SK-N-SH (cell line): ENCODE results near the gene SESN1. TPM values are rescaled to one million over a fixed set of nuclear protein-coding genes. Genes with fewer than 3 reads are reported as not detected.

ENCODE experiments used
- CTCF ChIA-PET: fragments of 300-600, 350-600 bp; formaldehyde crosslinking; extraction: SDS; loops from one replicate; lab custom pipeline; 2021; lab: Yijun Ruan, JAX
- POLR2A ChIA-PET: fragments of 350-600 bp; sonication (Branson Sonifier 250); formaldehyde crosslinking; extraction: SDS; loops from one replicate; lab custom pipeline; 2020; ENCODE audit warnings: antibody characterized with exemption, inconsistent platforms; lab: Yijun Ruan, JAX
- DNase-seq: peaks from one replicate; pipeline ENCODE4 v3.0.0; 2012
- H2AFZ ChIP-seq: fragments of 200-600 bp; sonication (generic); 2 replicates; pipeline ENCODE4 v1.8.1; 2016; ENCODE audit warnings: antibody characterized with exemption, mild to moderate bottlenecking, low read depth
- H3F3A ChIP-seq: fragments of 200-600 bp; sonication (generic); replicated peaks from 2 replicates; pipeline ENCODE3; 2016; ENCODE audit warnings: antibody characterized with exemption, mild to moderate bottlenecking; ENCODE audit not compliant: insufficient read depth
- H3K27ac ChIP-seq, 2 experiments: fragments of 200-500 bp in 1 of 2; fragments of 200-600 bp in 1 of 2; sonication (Bioruptor generic) in 1 of 2; sonication (generic), shearing (Covaris generic) in 1 of 2; 2 replicates each; pipeline versions ENCODE4 v1.5.1 to v1.6.1; 2014 to 2016; ENCODE audit warnings: low read depth in 2 of 2, inconsistent platforms in 1 of 2, low read length in 1 of 2, mild to moderate bottlenecking in 1 of 2, mixed read lengths in 1 of 2
- H3K27me3 ChIP-seq: fragments of 200-600 bp; sonication (generic), shearing (Covaris generic); 2 replicates; pipeline ENCODE4 v1.6.1; 2016; ENCODE audit warnings: mixed run types; ENCODE audit not compliant: insufficient read depth
- H3K36me3 ChIP-seq, 2 experiments: fragments of 200-500 bp in 1 of 2; fragments of 200-600 bp in 1 of 2; sonication (Bioruptor generic) in 1 of 2; sonication (generic) in 1 of 2; replicated peaks in 1 of 2; 2 replicates each; pipeline versions ENCODE3 to v1.5.1; 2014 to 2016; ENCODE audit warnings: low read length in 1 of 2, mild to moderate bottlenecking in 1 of 2; ENCODE audit not compliant: insufficient read depth in 2 of 2, control insufficient read depth in 1 of 2
- H3K4me1 ChIP-seq, 2 experiments: fragments of 200-500 bp in 1 of 2; fragments of 200-600 bp in 1 of 2; sonication (Bioruptor generic) in 1 of 2; sonication (generic), shearing (Covaris generic) in 1 of 2; 2 replicates each; pipeline versions ENCODE4 v1.5.1 to v1.6.1; 2014 to 2016; ENCODE audit warnings: low read depth in 1 of 2, low read length in 1 of 2, mixed run types in 1 of 2; ENCODE audit not compliant: insufficient read depth in 2 of 2, control insufficient read depth in 1 of 2
- H3K4me2 ChIP-seq: fragments of 200-600 bp; sonication (generic), shearing (Covaris generic); 2 replicates; pipeline ENCODE4 v1.6.1; 2017; ENCODE audit warnings: mixed run types
- H3K4me3 ChIP-seq, 2 experiments: fragments of 200-500 bp in 1 of 2; fragments of 200-600 bp in 1 of 2; sonication (Bioruptor generic) in 1 of 2; sonication (generic), shearing (Covaris generic) in 1 of 2; 2 replicates each; pipeline versions ENCODE4 v1.5.1 to v1.8.1; 2014 to 2016; ENCODE audit warnings: low read depth in 2 of 2, inconsistent platforms in 1 of 2, low read length in 1 of 2, mild to moderate bottlenecking in 1 of 2, mixed read lengths in 1 of 2, moderate library complexity in 1 of 2
- H3K79me2 ChIP-seq: fragments of 200-600 bp; sonication (generic); 2 replicates; pipeline ENCODE4 v1.8.1; 2017; ENCODE audit warnings: mild to moderate bottlenecking; ENCODE audit not compliant: insufficient read depth
- H3K9ac ChIP-seq: fragments of 200-600 bp; sonication (generic); 2 replicates; pipeline ENCODE4 v1.6.1; 2017; ENCODE audit warnings: mixed run types
- H3K9me2 ChIP-seq: fragments of 200-600 bp; sonication (generic); 2 replicates; pipeline ENCODE4 v1.6.1; 2017; ENCODE audit warnings: mixed run types
- H3K9me3 ChIP-seq: fragments of 200-600 bp; sonication (generic); 2 replicates; pipeline ENCODE4 v1.6.1; 2017; ENCODE audit warnings: mixed run types, mild to moderate bottlenecking, moderate library complexity
- H4K20me1 ChIP-seq: fragments of 200-600 bp; sonication (generic); 2 replicates; pipeline ENCODE4 v1.6.1; 2017; ENCODE audit warnings: mild to moderate bottlenecking, mixed run types; ENCODE audit not compliant: insufficient read depth
- RCOR1 ChIP-seq: fragments of 150-350 bp; IDR thresholded peaks from 2 replicates; pipeline ENCODE4 v1.6.1; 2017; ENCODE audit warnings: antibody characterized with exemption, low read length
- SMC3 ChIP-seq: IDR thresholded peaks from 2 replicates; pipeline ENCODE4 v1.6.1; 2012; ENCODE audit warnings: low read depth, low read length, improper control_type of control experiment
- WGBS: methylation state at CpG from one replicate; pipeline ENCODE4 v1.1.6; 2017; ENCODE audit warnings: low lambda C conversion rate; 5-methylcytosine and 5-hydroxymethylcytosine counted together
- polyA plus RNA-seq, 3 experiments: library from polyadenylated mRNA; depleted of rRNA; stranded (reverse); fragments of >200 nt; gene quantifications; 2 replicates each; pipeline ENCODE4 v1.2.3, GENCODE V29; 2012
- TF ChIP-seq, protein P1 (sequence below): fragments of 150-350 bp; IDR thresholded peaks from 2 replicates; pipeline ENCODE4 v1.6.1; 2017; ENCODE audit warnings: antibody characterized with exemption, low read length, low read depth, borderline replicate concordance
- TF ChIP-seq, protein P2 (sequence below): fragments of 150-350 bp; IDR thresholded peaks from 2 replicates; pipeline ENCODE4 v1.6.1; 2016; ENCODE audit warnings: mild to moderate bottlenecking, low read depth, low read length
- TF ChIP-seq, protein P3 (sequence below): IDR thresholded peaks from 2 replicates; pipeline ENCODE4 v1.6.1; 2012; ENCODE audit warnings: mild to moderate bottlenecking, low read depth, low read length, moderate library complexity
- TF ChIP-seq, protein P4 (sequence below): IDR thresholded peaks from 2 replicates; pipeline ENCODE4 v1.4.0; 2012; ENCODE audit warnings: low read depth

SESN1 gene
- polyA plus RNA-seq, 1 of the 3 experiments (the other 2 are of a cell fraction), result 13.1 TPM

DNA sequence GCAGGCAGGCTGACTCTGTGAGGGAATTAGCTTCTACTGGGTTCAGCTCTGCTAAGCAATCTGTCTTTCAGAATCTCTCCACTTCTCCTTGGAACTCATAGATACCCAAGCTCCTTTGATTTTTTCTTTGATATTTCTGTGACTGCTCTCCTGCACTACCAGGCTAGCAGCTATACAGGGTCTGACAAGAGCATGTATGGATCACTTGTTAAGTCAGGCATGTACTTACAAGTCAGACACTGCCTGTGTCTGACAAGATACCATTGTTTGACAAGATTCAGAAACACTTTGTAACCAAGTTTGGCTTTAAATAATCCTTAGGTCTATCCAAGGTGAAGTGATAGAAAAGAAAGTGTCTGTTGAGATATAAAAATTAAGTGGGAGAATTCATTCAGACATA lies 79.5 kb downstream of the SESN1 start (continued):
- TF ChIP-seq, protein P1, sequence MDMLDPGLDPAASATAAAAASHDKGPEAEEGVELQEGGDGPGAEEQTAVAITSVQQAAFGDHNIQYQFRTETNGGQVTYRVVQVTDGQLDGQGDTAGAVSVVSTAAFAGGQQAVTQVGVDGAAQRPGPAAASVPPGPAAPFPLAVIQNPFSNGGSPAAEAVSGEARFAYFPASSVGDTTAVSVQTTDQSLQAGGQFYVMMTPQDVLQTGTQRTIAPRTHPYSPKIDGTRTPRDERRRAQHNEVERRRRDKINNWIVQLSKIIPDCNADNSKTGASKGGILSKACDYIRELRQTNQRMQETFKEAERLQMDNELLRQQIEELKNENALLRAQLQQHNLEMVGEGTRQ, result no peak
- TF ChIP-seq RCOR1, result no peak
- TF ChIP-seq, protein P2, sequence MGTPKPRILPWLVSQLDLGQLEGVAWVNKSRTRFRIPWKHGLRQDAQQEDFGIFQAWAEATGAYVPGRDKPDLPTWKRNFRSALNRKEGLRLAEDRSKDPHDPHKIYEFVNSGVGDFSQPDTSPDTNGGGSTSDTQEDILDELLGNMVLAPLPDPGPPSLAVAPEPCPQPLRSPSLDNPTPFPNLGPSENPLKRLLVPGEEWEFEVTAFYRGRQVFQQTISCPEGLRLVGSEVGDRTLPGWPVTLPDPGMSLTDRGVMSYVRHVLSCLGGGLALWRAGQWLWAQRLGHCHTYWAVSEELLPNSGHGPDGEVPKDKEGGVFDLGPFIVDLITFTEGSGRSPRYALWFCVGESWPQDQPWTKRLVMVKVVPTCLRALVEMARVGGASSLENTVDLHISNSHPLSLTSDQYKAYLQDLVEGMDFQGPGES, result no peak

DNA sequence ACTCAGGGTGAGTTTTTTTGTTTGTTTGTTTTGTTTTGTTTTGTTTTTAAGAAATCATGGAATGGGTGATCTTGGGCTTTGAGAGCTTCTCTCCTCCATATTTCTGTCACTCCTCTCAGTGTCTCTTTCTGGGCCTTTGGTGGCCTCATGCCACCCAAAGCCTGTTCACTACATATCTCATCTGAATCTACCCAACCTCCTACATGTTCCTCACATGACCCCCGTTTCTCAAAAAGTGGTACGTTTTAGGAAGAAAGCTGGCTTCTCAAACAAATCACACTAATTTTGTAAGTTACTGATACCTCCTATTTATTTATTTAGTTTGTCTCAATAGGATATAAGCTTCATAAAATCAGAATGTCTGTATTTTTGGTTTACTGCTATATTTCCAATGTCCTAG lies 80.0 kb downstream of the SESN1 start:
- 95% methylated on average over 2 of the region's 2 CpGs for WGBS
- H3K9me2 ChIP-seq, result no peaks in the 10 kb centered on the region
- H3K4me1 ChIP-seq, result no peaks in the 10 kb centered on the region; a peak in 1 of 4 replicates
- no peak for DNase-seq
- no peak overlapping the region for H3K4me2 ChIP-seq
- no peak overlapping the region for H3K4me3 ChIP-seq
- no peaks in the 10 kb centered on the region for H3K79me2 ChIP-seq
- ChIA-PET POLR2A (no interaction called here), CTCF (interaction anchor here (1.0 kb wide), 2 partner anchors 19 to 52 kb away, joined by 3 read pairs; no protein-coding TSS in a partner anchor)
- H4K20me1 ChIP-seq, result no peaks in the 10 kb centered on the region
- TF ChIP-seq SMC3, result no peak
- TF ChIP-seq, protein P3, sequence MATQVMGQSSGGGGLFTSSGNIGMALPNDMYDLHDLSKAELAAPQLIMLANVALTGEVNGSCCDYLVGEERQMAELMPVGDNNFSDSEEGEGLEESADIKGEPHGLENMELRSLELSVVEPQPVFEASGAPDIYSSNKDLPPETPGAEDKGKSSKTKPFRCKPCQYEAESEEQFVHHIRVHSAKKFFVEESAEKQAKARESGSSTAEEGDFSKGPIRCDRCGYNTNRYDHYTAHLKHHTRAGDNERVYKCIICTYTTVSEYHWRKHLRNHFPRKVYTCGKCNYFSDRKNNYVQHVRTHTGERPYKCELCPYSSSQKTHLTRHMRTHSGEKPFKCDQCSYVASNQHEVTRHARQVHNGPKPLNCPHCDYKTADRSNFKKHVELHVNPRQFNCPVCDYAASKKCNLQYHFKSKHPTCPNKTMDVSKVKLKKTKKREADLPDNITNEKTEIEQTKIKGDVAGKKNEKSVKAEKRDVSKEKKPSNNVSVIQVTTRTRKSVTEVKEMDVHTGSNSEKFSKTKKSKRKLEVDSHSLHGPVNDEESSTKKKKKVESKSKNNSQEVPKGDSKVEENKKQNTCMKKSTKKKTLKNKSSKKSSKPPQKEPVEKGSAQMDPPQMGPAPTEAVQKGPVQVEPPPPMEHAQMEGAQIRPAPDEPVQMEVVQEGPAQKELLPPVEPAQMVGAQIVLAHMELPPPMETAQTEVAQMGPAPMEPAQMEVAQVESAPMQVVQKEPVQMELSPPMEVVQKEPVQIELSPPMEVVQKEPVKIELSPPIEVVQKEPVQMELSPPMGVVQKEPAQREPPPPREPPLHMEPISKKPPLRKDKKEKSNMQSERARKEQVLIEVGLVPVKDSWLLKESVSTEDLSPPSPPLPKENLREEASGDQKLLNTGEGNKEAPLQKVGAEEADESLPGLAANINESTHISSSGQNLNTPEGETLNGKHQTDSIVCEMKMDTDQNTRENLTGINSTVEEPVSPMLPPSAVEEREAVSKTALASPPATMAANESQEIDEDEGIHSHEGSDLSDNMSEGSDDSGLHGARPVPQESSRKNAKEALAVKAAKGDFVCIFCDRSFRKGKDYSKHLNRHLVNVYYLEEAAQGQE, result no peak
- H3K27me3 ChIP-seq, result no peaks in the 10 kb centered on the region
- no peak overlapping the region for H3K9ac ChIP-seq
- H3K36me3 ChIP-seq, result no peaks in the 10 kb centered on the region
- no peak overlapping the region for H2AFZ ChIP-seq
- H3K27ac ChIP-seq, result no peak overlapping the region
- H3F3A ChIP-seq, result peaks cover 3% of the 10 kb centered on the region
- no peaks in the 10 kb centered on the region for H3K9me3 ChIP-seq

DNA sequence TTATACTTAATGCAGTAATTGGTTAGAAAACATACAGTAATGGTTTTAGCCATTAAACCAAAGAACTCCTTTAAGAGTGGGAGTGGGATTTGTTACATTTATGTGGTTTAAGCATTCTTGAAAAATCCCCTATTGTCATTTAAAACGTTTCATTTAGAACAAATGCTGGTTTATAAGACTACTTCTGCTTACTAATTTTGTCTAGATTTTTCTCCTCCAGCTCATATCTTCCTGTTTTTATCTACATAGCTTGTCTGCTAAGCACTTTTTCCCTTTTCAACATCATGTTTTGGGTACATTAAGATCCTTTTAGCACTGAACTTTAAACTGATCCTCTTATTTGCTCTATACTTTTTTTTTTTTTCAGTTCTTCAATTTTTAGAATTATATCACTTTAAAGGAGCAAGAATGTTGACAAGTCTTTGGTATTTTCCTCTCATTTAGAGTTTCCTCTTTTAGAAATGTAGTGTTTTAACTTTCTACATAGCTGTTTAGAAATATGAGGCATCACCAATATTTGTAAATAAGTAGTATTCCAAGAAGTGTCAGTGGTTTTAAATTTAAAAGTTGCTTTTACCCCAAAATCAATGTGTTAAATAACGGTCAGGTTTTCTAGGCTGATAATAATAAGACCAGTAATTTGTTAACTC lies 80.9 kb downstream of the SESN1 start:
- H3K4me2 ChIP-seq, result no peak overlapping the region
- H3K36me3 ChIP-seq, result no peaks in the 10 kb centered on the region
- no peaks in the 10 kb centered on the region for H3K9me3 ChIP-seq
- no peak overlapping the region for H2AFZ ChIP-seq
- 55% methylated on average over 2 of the region's 2 CpGs for WGBS
- no peak overlapping the region for H3K4me3 ChIP-seq
- no peaks in the 10 kb centered on the region for H3K27me3 ChIP-seq
- POLR2A ChIA-PET, result no interaction called here
- no peaks in the 10 kb centered on the region for H3K79me2 ChIP-seq
- no peaks in the 10 kb centered on the region; a peak in 1 of 4 replicates for H3K4me1 ChIP-seq
- H4K20me1 ChIP-seq, result no peaks in the 10 kb centered on the region
- peaks cover 3% of the 10 kb centered on the region for H3F3A ChIP-seq
- DNase-seq, result no peak
- TF ChIP-seq, protein P4, sequence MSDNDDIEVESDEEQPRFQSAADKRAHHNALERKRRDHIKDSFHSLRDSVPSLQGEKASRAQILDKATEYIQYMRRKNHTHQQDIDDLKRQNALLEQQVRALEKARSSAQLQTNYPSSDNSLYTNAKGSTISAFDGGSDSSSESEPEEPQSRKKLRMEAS, result no peak
- TF ChIP-seq SMC3, result no peak
- TF ChIP-seq, all 33 proteins: peak for 0
- Histone ChIP-seq H3K9ac (no peak overlapping the region), H3K27ac (no peak overlapping the region), H3K9me2 (no peaks in the 10 kb centered on the region)
- CTCF ChIA-PET, result interaction anchor here (1.0 kb wide), 1 partner anchor 53 kb away, joined by 3 read pairs; no protein-coding TSS in a partner anchor
